Stimulated activated CD4-positive, alpha-beta T cell treated with anti-CD3 and anti-CD28 coated beads, TNF-alpha, amount 100 ng/mL, for 24 hours (primary cell): ENCODE measurements around the gene PCAT7.

Source experiments
- DNase-seq, 3 experiments: peaks; one replicate each; pipeline ENCODE4 v3.0.0-alpha.2; 2020; ENCODE audit warnings: low read depth in 3 of 3

Gene PCAT7

DNA sequence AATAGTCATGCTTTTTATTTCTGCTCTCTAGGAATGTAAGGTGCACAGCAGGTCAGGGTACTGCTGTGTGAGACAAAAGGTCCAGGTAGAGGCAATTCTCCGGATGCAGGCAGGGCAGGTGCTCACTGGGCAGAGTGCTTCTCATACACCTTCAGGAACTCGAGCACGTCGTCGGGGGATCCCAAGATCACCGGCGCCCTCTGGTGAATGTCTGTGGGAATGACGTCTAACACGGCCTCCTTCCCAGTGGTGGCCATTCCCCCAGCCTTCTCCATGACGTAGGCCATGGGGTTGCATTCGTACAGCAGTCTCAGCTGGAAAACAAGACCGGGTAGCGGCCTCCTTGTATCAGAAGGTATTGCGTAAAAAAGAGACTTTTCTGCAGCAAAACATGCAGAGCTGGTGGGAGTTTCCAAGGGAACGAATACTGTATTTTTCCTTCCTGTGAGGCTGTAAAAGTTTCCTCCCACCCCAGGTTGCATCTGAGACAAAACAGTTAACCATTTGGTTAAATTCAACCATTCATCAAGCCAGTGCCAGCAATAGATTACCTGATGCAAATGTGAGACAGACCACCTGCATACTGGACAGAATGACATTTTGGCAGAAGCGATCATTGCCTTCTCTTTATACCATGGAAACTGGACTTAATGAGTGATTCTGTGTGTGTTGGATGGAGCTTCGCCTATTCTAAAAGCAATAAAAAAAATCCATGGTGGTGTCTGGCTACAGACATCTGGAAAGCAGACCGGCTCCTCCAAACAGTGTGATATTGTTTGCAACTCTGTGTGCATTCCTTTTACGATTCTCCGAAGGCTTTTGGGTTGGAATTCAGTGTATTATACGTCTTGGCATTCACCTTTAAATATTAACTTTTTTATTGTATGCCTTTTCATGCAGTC is 48.6 kb downstream of the PCAT7 start:
- peak; percentile 46 to 74 (median 61) for DNase-seq

DNA sequence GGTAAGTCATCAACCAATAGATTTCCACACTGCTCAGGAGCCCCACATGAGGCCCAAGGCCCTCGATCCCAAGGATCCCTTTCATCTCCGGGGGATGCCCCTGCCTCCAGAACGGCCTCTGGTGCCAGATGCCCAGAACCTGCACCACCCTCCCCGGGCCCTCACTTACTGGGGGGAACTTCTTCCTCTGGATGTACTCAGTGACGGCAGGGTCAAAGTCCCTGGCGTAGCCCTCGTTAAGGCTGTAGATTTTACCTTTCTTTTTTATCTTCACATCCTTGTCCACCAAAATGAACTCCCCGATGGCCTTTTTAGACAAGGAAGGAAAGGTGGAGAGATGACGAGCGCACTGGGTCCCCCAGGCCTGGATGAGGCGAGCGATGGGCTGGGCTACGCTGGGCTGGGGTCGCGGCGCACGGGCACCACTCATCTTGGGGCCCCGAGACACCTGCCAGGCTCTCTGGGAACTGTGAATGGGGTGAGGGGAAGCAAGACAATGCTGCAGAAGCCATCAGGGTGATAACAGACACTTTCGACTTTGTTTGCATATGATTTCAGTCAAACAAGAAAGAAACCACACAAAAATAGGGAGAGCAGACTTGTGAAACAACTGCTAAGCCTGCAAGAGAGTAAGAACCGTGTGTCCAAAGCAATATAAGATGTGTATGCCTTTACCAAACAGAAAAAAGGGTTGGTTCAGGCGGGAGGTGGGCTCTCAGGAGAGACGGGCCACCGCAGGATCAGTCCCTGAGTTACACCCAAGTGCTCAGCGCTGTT is 52.0 kb downstream of the PCAT7 start:
- no peak for DNase-seq

DNA sequence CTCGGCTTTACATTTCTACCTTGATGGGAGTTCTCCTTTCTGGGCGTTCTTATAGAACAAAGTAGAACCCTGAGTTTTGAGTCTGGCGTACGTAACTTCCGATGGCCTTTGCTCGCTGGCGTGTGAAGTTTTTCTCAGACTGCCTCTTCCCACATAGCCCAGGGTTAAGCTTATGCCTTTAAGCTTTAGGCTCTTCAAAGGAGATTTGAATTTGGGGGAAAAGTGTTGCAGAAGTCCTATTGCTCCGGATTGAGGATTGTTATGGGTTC is 52.5 kb downstream of the PCAT7 start:
- no peak for DNase-seq

GRCh38 chr9:94610181-94610606 is 55.3 kb downstream of the PCAT7 start:
- DNase-seq: no peak

GRCh38 chr9:94611638-94612068 is 56.8 kb downstream of the PCAT7 start:
- peak; percentile 28 to 80 (median 31) for DNase-seq

- no peak for DNase-seq
Observed at GRCh38 chr9:94612071-94612470, 57.2 kb downstream of the PCAT7 start.

GRCh38 chr9:94613003-94613402 is 58.1 kb downstream of the PCAT7 start:
- no peak for DNase-seq

DNA sequence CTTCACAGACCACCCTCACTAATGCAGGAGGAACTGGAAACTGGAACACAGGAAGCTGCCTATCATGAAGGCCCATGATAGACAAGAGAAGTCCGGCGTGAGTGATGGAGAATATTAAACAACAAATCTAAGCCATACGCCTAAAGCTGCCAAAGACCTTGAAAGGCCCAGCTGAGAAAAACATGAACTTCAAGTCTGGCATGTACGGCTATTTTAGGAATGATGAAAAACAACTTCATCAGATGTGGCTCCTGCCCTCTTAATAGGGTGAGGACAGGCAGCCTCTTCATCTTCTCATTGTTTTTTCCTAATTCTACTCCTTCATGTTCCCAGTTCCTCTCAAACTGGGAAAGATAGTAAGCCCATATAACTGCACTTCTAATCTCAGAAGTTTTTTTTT is 64.1 kb downstream of the PCAT7 start:
- DNase-seq: no peak
